Measurements from ENCODE around the gene DDX20.

The DDX20 gene

DNA sequence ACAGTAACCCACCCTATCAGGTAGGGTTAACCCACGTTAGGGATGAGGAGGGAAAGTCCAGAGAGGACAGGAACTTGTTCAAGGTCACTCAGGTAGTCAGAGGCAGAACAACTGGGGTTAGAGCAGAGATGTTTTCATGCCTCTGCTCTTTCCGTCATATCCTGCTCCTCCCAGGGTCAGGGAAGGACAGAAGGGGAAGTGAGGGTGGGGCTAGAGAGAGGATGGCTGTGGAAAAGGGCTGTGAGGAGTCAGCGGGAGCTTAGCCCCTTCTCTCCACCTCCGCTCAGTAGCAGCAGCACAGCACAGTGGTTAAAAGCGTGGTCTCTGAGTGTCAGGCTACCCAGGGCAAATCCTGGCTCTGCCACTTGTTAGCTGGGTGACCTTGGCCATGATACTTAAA, 36.5 kb downstream of the DDX20 start:
- H2BK120ac ChIP-seq (ENCODE audit: low read depth, low read length): no peak overlapping the region
- H2AFZ ChIP-seq (ENCODE audit: low read depth, low read length): no peak overlapping the region
- no peak for DNase-seq
- no peak overlapping the region for H3K23ac ChIP-seq (ENCODE audit: low read length in 2 of 2)
- H2BK12ac ChIP-seq (ENCODE audit: low read length in 2 of 2): no peak overlapping the region
- no peak overlapping the region for H2BK15ac ChIP-seq (ENCODE audit: low read depth, poor library complexity, severe bottlenecking)
- no peak overlapping the region for H2BK5ac ChIP-seq (ENCODE audit: low read depth, low read length, poor library complexity, severe bottlenecking)
- 48% methylated on average over 5 of the region's 5 CpGs for WGBS
- H3K4me2 ChIP-seq (ENCODE audit: low read length, poor library complexity, severe bottlenecking): no peak overlapping the region
- no peak overlapping the region for H3K9ac ChIP-seq (ENCODE audit: low read length)
- no peak overlapping the region for H3K18ac ChIP-seq (ENCODE audit: low read depth in 1 of 2, low read length in 2 of 2)
- no peak overlapping the region for H3K4me3 ChIP-seq (ENCODE audit: insufficient read depth in 1 of 2, low read depth in 1 of 2, low read length in 2 of 2)
- H3K27ac ChIP-seq (ENCODE audit: low read length, poor library complexity, severe bottlenecking): no peak overlapping the region
- no peak overlapping the region for H4K91ac ChIP-seq (ENCODE audit: low read length)
- H3K79me1 ChIP-seq (replicated peaks; ENCODE audit: low read length, poor library complexity, severe bottlenecking): no peaks in the 10 kb centered on the region
- H3K14ac ChIP-seq (ENCODE audit: low read length in 2 of 2): no peak overlapping the region
- no peaks in the 10 kb centered on the region for H3K36me3 ChIP-seq (ENCODE audit: control insufficient read depth in 1 of 2, insufficient read depth in 2 of 2, low read depth in 1 of 2, low read length in 2 of 2)
- H3K4ac ChIP-seq (ENCODE audit: low read depth in 1 of 2, low read length in 2 of 2): no peak overlapping the region
- no peak overlapping the region for H4K8ac ChIP-seq (ENCODE audit: low read length)
- H2AK5ac ChIP-seq (ENCODE audit: low read length, severe bottlenecking): no peak overlapping the region
- H3K9me3 ChIP-seq (ENCODE audit: control insufficient read depth, low read length): no peaks in the 10 kb centered on the region
- peaks cover 26 to 34% of the 10 kb centered on the region in 2 experiments for H3K27me3 ChIP-seq (ENCODE audit: control insufficient read depth in 1 of 2, insufficient read depth in 1 of 2, low read length in 2 of 2)
- H3K4me1 ChIP-seq (ENCODE audit: control insufficient read depth, insufficient read depth, low read depth, low read length): no peaks in the 10 kb centered on the region

DNA sequence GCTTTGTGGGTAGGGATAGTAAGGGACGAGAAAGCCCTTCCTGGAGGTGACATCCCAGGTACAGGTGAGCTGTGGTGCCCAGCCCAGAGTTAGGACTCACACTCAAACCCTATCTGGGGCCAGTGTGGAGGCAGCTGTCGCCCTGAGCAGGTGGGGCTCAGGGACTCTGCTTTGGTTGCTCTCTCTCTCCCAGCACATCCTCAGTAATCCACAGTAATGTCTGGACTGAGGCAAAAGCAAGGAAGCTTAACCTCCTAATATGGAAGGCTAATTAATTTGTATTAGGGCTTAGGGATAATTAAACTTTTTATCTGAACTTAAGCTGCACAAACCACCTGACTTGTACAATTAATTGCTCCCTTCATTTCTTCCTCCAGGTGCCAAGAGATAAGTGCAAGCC, 38.2 kb downstream of the DDX20 start:
- H4K8ac ChIP-seq (ENCODE audit: low read length): no peak overlapping the region
- no peak overlapping the region for H3K14ac ChIP-seq (ENCODE audit: low read length in 2 of 2)
- H3K27ac ChIP-seq (ENCODE audit: low read length, poor library complexity, severe bottlenecking): no peak overlapping the region
- WGBS: 32% methylated on average over 2 of the region's 2 CpGs
- no peak overlapping the region for H3K4ac ChIP-seq (ENCODE audit: low read depth in 1 of 2, low read length in 2 of 2)
- no peak overlapping the region for H2BK5ac ChIP-seq (ENCODE audit: low read depth, low read length, poor library complexity, severe bottlenecking)
- H3K9me3 ChIP-seq (ENCODE audit: control insufficient read depth, low read length): no peaks in the 10 kb centered on the region
- H2AFZ ChIP-seq (ENCODE audit: low read depth, low read length): no peak overlapping the region
- no peak overlapping the region for H2BK12ac ChIP-seq (ENCODE audit: low read length in 2 of 2)
- H3K27me3 ChIP-seq (ENCODE audit: control insufficient read depth in 1 of 2, insufficient read depth in 1 of 2, low read length in 2 of 2): peaks cover 18 to 33% of the 10 kb centered on the region in 2 experiments
- no peaks in the 10 kb centered on the region for H3K79me1 ChIP-seq (replicated peaks; ENCODE audit: low read length, poor library complexity, severe bottlenecking)
- no peak overlapping the region for H3K18ac ChIP-seq (ENCODE audit: low read depth in 1 of 2, low read length in 2 of 2)
- no peak overlapping the region for H4K91ac ChIP-seq (ENCODE audit: low read length)
- no peak overlapping the region for H3K4me3 ChIP-seq (ENCODE audit: insufficient read depth in 1 of 2, low read depth in 1 of 2, low read length in 2 of 2)
- H2AK5ac ChIP-seq (ENCODE audit: low read length, severe bottlenecking): no peak overlapping the region
- no peak overlapping the region for H3K4me2 ChIP-seq (ENCODE audit: low read length, poor library complexity, severe bottlenecking)
- H3K9ac ChIP-seq (ENCODE audit: low read length): no peak overlapping the region
- no peaks in the 10 kb centered on the region for H3K36me3 ChIP-seq (ENCODE audit: control insufficient read depth in 1 of 2, insufficient read depth in 2 of 2, low read depth in 1 of 2, low read length in 2 of 2)
- no peak for DNase-seq
- no peak overlapping the region for H2BK120ac ChIP-seq (ENCODE audit: low read depth, low read length)
- no peak overlapping the region for H3K23ac ChIP-seq (ENCODE audit: low read length in 2 of 2)
- no peaks in the 10 kb centered on the region for H3K4me1 ChIP-seq (ENCODE audit: control insufficient read depth, insufficient read depth, low read depth, low read length)
- H2BK15ac ChIP-seq (ENCODE audit: low read depth, poor library complexity, severe bottlenecking): no peak overlapping the region

GRCh38 chr1:111795401-111795800, 39.7 kb downstream of the DDX20 start:
- Histone ChIP-seq H3K23ac (ENCODE audit: low read length in 2 of 2) (no peak overlapping the region), H3K14ac (ENCODE audit: low read length in 2 of 2) (no peak overlapping the region), H2BK120ac (ENCODE audit: low read depth, low read length) (no peak overlapping the region), H3K27ac (ENCODE audit: low read length, poor library complexity, severe bottlenecking) (no peak overlapping the region), H3K9me3 (ENCODE audit: control insufficient read depth, low read length) (no peaks in the 10 kb centered on the region), H2BK15ac (ENCODE audit: low read depth, poor library complexity, severe bottlenecking) (no peak overlapping the region), H3K4me3 (ENCODE audit: insufficient read depth in 1 of 2, low read depth in 1 of 2, low read length in 2 of 2) (no peak overlapping the region), H3K79me1 (replicated peaks; ENCODE audit: low read length, poor library complexity, severe bottlenecking) (no peaks in the 10 kb centered on the region), H3K36me3 (ENCODE audit: control insufficient read depth in 1 of 2, insufficient read depth in 2 of 2, low read depth in 1 of 2, low read length in 2 of 2) (no peaks in the 10 kb centered on the region), H2AFZ (ENCODE audit: low read depth, low read length) (no peak overlapping the region), H3K18ac (ENCODE audit: low read depth in 1 of 2, low read length in 2 of 2) (no peak overlapping the region), H3K4me1 (ENCODE audit: control insufficient read depth, insufficient read depth, low read depth, low read length) (no peaks in the 10 kb centered on the region), H3K4ac (ENCODE audit: low read depth in 1 of 2, low read length in 2 of 2) (no peak overlapping the region), H2BK12ac (ENCODE audit: low read length in 2 of 2) (no peak overlapping the region), H4K91ac (ENCODE audit: low read length) (no peak overlapping the region), H2AK5ac (ENCODE audit: low read length, severe bottlenecking) (no peak overlapping the region), H2BK5ac (ENCODE audit: low read depth, low read length, poor library complexity, severe bottlenecking) (no peak overlapping the region), H4K8ac (ENCODE audit: low read length) (no peak overlapping the region), H3K4me2 (ENCODE audit: low read length, poor library complexity, severe bottlenecking) (no peak overlapping the region), H3K27me3 (ENCODE audit: control insufficient read depth in 1 of 2, insufficient read depth in 1 of 2, low read length in 2 of 2) (peaks cover 13 to 30% of the 10 kb centered on the region in 2 experiments), H3K9ac (ENCODE audit: low read length) (no peak overlapping the region)
- 88% methylated on average over 4 of the region's 6 CpGs for WGBS
- DNase-seq: no peak

DNA sequence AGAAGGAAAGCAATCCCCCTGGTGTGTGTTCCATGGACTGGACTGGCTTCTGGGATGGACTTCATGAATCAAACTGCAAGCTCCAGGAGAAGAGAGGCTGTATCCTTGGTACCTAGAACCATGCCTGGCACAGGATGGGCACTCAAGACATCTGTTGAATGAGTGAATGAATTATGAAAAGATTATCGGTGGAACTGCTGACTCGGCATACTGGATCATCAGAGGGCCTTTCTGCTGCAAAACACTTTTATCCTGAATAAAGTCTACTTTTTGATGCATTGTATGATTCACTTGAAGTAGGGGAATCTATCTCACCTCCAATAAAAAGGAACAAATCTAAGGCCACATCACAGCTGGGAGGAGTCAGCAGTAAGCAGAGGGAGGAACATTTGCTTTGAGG, 42.9 kb downstream of the DDX20 start:
- 100% methylated on average over 2 of the region's 2 CpGs for WGBS

More for the DNA sequence above, 42.9 kb downstream of the DDX20 start:
- H3K9ac ChIP-seq (ENCODE audit: low read length): no peak overlapping the region
- H2BK5ac ChIP-seq (ENCODE audit: low read depth, low read length, poor library complexity, severe bottlenecking): no peak overlapping the region
- no peaks in the 10 kb centered on the region for H3K79me1 ChIP-seq (replicated peaks; ENCODE audit: low read length, poor library complexity, severe bottlenecking)
- no peak overlapping the region for H3K27ac ChIP-seq (ENCODE audit: low read length, poor library complexity, severe bottlenecking)
- H2BK120ac ChIP-seq (ENCODE audit: low read depth, low read length): no peak overlapping the region
- no peak overlapping the region for H3K4me3 ChIP-seq (ENCODE audit: insufficient read depth in 1 of 2, low read depth in 1 of 2, low read length in 2 of 2)
- no peak overlapping the region for H3K4me2 ChIP-seq (ENCODE audit: low read length, poor library complexity, severe bottlenecking)
- no peaks in the 10 kb centered on the region for H3K36me3 ChIP-seq (ENCODE audit: control insufficient read depth in 1 of 2, insufficient read depth in 2 of 2, low read depth in 1 of 2, low read length in 2 of 2)
- no peaks in the 10 kb centered on the region for H3K9me3 ChIP-seq (ENCODE audit: control insufficient read depth, low read length)
- no peak overlapping the region for H3K18ac ChIP-seq (ENCODE audit: low read depth in 1 of 2, low read length in 2 of 2)
- no peak overlapping the region for H2BK12ac ChIP-seq (ENCODE audit: low read length in 2 of 2)
- no peak overlapping the region for H4K8ac ChIP-seq (ENCODE audit: low read length)
- H3K14ac ChIP-seq (ENCODE audit: low read length in 2 of 2): no peak overlapping the region
- H2AFZ ChIP-seq (ENCODE audit: low read depth, low read length): no peak overlapping the region
- DNase-seq: no peak
- no peak overlapping the region for H3K23ac ChIP-seq (ENCODE audit: low read length in 2 of 2)
- H3K4me1 ChIP-seq (ENCODE audit: control insufficient read depth, insufficient read depth, low read depth, low read length): no peaks in the 10 kb centered on the region
- H2AK5ac ChIP-seq (ENCODE audit: low read length, severe bottlenecking): no peak overlapping the region
- H3K27me3 ChIP-seq (ENCODE audit: control insufficient read depth in 1 of 2, insufficient read depth in 1 of 2, low read length in 2 of 2): peaks cover 6 to 22% of the 10 kb centered on the region in 2 experiments
- H4K91ac ChIP-seq (ENCODE audit: low read length): no peak overlapping the region
- no peak overlapping the region for H2BK15ac ChIP-seq (ENCODE audit: low read depth, poor library complexity, severe bottlenecking)
- no peak overlapping the region for H3K4ac ChIP-seq (ENCODE audit: low read depth in 1 of 2, low read length in 2 of 2)
